H9 (cell line): ENCODE results near the gene NPHP4. TPM values are rescaled to one million over a fixed set of nuclear protein-coding genes. Genes with fewer than 3 reads are reported as not detected.

Experiments
- DNase-seq: peaks from one replicate; pipeline ENCODE4 v3.0.0-alpha.2; 2017
- H2AFZ ChIP-seq: one replicate; pipeline ENCODE4 v1.6.1; 2013; ENCODE audit warnings: mild to moderate bottlenecking, low read length, control low read depth, moderate library complexity
- H2AK5ac ChIP-seq: 2 replicates; pipeline ENCODE4 v1.6.1; 2013; ENCODE audit warnings: low read length, control low read depth, mixed read lengths; ENCODE audit not compliant: insufficient read length
- H2BK120ac ChIP-seq: one replicate; pipeline ENCODE4 v1.6.1; 2013; ENCODE audit warnings: low read depth, mild to moderate bottlenecking, low read length, control low read depth, inconsistent platforms; ENCODE audit not compliant: poor library complexity, severe bottlenecking
- H2BK12ac ChIP-seq: 2 replicates; pipeline ENCODE4 v1.6.1; 2013; ENCODE audit warnings: low read length, control low read depth, mixed read lengths, low read depth; ENCODE audit not compliant: insufficient read length
- H2BK15ac ChIP-seq: 2 replicates; pipeline ENCODE4 v1.6.1; 2013; ENCODE audit warnings: low read depth, low read length, control low read depth
- H2BK20ac ChIP-seq: one replicate; pipeline ENCODE4 v1.6.1; 2013; ENCODE audit warnings: low read depth, mild to moderate bottlenecking, low read length, control low read depth, inconsistent platforms; ENCODE audit not compliant: poor library complexity, severe bottlenecking
- H2BK5ac ChIP-seq: 2 replicates; pipeline ENCODE4 v1.6.1; 2013; ENCODE audit warnings: low read length, control low read depth, mixed read lengths; ENCODE audit not compliant: insufficient read length
- H3K14ac ChIP-seq: 2 replicates; pipeline ENCODE4 v1.6.1; 2013; ENCODE audit warnings: low read length, control low read depth; ENCODE audit not compliant: insufficient read depth
- H3K18ac ChIP-seq: 2 replicates; pipeline ENCODE4 v1.6.1; 2013; ENCODE audit warnings: low read depth, mild to moderate bottlenecking, mixed read lengths, low read length, control low read depth; ENCODE audit not compliant: insufficient read length
- H3K23ac ChIP-seq: 2 replicates; pipeline ENCODE4 v1.6.1; 2013; ENCODE audit warnings: low read length, control low read depth, mixed read lengths, low read depth; ENCODE audit not compliant: insufficient read length
- H3K23me2 ChIP-seq: 2 replicates; pipeline ENCODE4 v1.6.1; 2013; ENCODE audit warnings: low read depth, mild to moderate bottlenecking, mixed read lengths, low read length, control low read depth; ENCODE audit not compliant: insufficient read length, poor library complexity, severe bottlenecking
- H3K27ac ChIP-seq: 2 replicates; pipeline ENCODE4 v1.5.1; 2013; ENCODE audit warnings: low read length, control low read depth, mixed read lengths, low read depth; ENCODE audit not compliant: insufficient read length
- H3K27me3 ChIP-seq: 2 replicates; pipeline ENCODE4 v1.6.1; 2013; ENCODE audit warnings: low read length, control low read depth, inconsistent platforms; ENCODE audit not compliant: insufficient read depth
- H3K4ac ChIP-seq: 2 replicates; pipeline ENCODE4 v1.6.1; 2013; ENCODE audit warnings: low read depth, mild to moderate bottlenecking, control low read depth, inconsistent platforms, low read length, moderate library complexity
- H3K4me1 ChIP-seq: 2 replicates; pipeline ENCODE4 v1.6.1; 2013; ENCODE audit warnings: low read length, control low read depth, inconsistent platforms; ENCODE audit not compliant: insufficient read depth
- H3K4me2 ChIP-seq: 2 replicates; pipeline ENCODE4 v1.6.1; 2013; ENCODE audit warnings: low read length, control low read depth, mixed read lengths; ENCODE audit not compliant: insufficient read length, insufficient read depth
- H3K56ac ChIP-seq: 2 replicates; pipeline ENCODE4 v1.6.1; 2013; ENCODE audit warnings: low read depth, mild to moderate bottlenecking, mixed read lengths, low read length, control low read depth; ENCODE audit not compliant: insufficient read length
- H3K79me1 ChIP-seq: 2 replicates; pipeline ENCODE4 v1.6.1; 2013; ENCODE audit warnings: low read depth, mild to moderate bottlenecking, moderate library complexity, low read length, control low read depth, inconsistent platforms; ENCODE audit not compliant: insufficient read depth, poor library complexity, severe bottlenecking
- H3K79me2 ChIP-seq: 2 replicates; pipeline ENCODE4 v1.6.1; 2013; ENCODE audit warnings: low read length, control low read depth, inconsistent platforms; ENCODE audit not compliant: insufficient read depth
- H3K9ac ChIP-seq: 2 replicates; pipeline ENCODE4 v1.6.1; 2013; ENCODE audit warnings: low read length, control low read depth, mixed read lengths; ENCODE audit not compliant: insufficient read length; ENCODE audit errors: extremely low read depth
- H3K9me3 ChIP-seq: one replicate; pipeline ENCODE4 v1.6.1; 2013; ENCODE audit warnings: low read depth, low read length, inconsistent platforms; ENCODE audit not compliant: control insufficient read depth
- H3T11ph ChIP-seq: one replicate; pipeline ENCODE4 v1.6.1; 2013; ENCODE audit warnings: mild to moderate bottlenecking, low read length, control low read depth, inconsistent platforms
- H4K20me1 ChIP-seq: one replicate; pipeline ENCODE4 v1.6.1; 2013; ENCODE audit not compliant: control insufficient read depth, insufficient read length, insufficient read depth
- H4K5ac ChIP-seq: 2 replicates; pipeline ENCODE4 v1.6.1; 2013; ENCODE audit warnings: low read depth, mild to moderate bottlenecking, mixed read lengths, low read length, control low read depth; ENCODE audit not compliant: insufficient read length
- H4K8ac ChIP-seq: replicated peaks from 2 replicates; pipeline ENCODE4 v1.6.1; 2013; ENCODE audit warnings: low read length, control low read depth, mixed read lengths, low read depth; ENCODE audit not compliant: insufficient read length
- H4K91ac ChIP-seq: 2 replicates; pipeline ENCODE4 v1.6.1; 2013; ENCODE audit warnings: low read depth, mild to moderate bottlenecking, moderate library complexity, mixed read lengths, low read length, control low read depth; ENCODE audit not compliant: insufficient read length
- H3K27ac Mint-ChIP-seq, 3 experiments: 2 replicates in 2 of 3; 3 replicates in 1 of 3; pipeline ENCODE4 v1.8.0; 2020 to 2021; ENCODE audit warnings: mixed read lengths in 3 of 3, mild to moderate bottlenecking in 1 of 3, moderate library complexity in 1 of 3
- H3K27me3 Mint-ChIP-seq: 2 replicates; pipeline ENCODE4 v1.8.0; 2021; ENCODE audit warnings: low read depth, mild to moderate bottlenecking, moderate library complexity, mixed read lengths
- H3K36me3 Mint-ChIP-seq, 3 experiments: 2 replicates in 2 of 3; 3 replicates in 1 of 3; pipeline ENCODE4 v1.8.0; 2020 to 2021; ENCODE audit warnings: low read depth in 3 of 3, mixed read lengths in 3 of 3; ENCODE audit not compliant: insufficient read depth in 1 of 3
- H3K4me1 Mint-ChIP-seq, 2 experiments: 2 replicates each; pipeline ENCODE4 v1.8.0; 2020; ENCODE audit warnings: mixed read lengths in 2 of 2
- H3K4me3 Mint-ChIP-seq, 2 experiments: 2 replicates in 1 of 2; 3 replicates in 1 of 2; pipeline ENCODE4 v1.8.0; 2020 to 2021; ENCODE audit warnings: mild to moderate bottlenecking in 2 of 2, mixed read lengths in 2 of 2, moderate library complexity in 1 of 2
- H3K9me3 Mint-ChIP-seq, 2 experiments: 2 replicates in 1 of 2; 3 replicates in 1 of 2; pipeline ENCODE4 v1.8.0; 2020; ENCODE audit warnings: mild to moderate bottlenecking in 2 of 2, mixed read lengths in 2 of 2, moderate library complexity in 1 of 2
- WGBS: extraction: QIAGEN DNeasy Blood & Tissue Kit; methylation state at CpG from one replicate; pipeline ENCODE4 v1.1.7; 2013; ENCODE audit warnings: missing lambda C conversion rate, low lambda C conversion rate, mixed read lengths; ENCODE audit not compliant: insufficient read length; ENCODE audit errors: extremely low coverage; 5-methylcytosine and 5-hydroxymethylcytosine counted together
- total RNA-seq: library from RNA; stranded (reverse); gene quantifications from 2 replicates; pipeline ENCODE4 v1.2.1, GENCODE V29; 2021
- TF ChIP-seq, protein P1 (sequence below): fragments of 200-600 bp; sonication (generic); conservative IDR thresholded peaks from 3 replicates; pipeline ENCODE4 v1.8.0; 2021; ENCODE audit warnings: antibody characterized with exemption, mild to moderate bottlenecking

Gene NPHP4
- total RNA-seq, 1 experiment from 2014 or later = 17.6 TPM

DNA sequence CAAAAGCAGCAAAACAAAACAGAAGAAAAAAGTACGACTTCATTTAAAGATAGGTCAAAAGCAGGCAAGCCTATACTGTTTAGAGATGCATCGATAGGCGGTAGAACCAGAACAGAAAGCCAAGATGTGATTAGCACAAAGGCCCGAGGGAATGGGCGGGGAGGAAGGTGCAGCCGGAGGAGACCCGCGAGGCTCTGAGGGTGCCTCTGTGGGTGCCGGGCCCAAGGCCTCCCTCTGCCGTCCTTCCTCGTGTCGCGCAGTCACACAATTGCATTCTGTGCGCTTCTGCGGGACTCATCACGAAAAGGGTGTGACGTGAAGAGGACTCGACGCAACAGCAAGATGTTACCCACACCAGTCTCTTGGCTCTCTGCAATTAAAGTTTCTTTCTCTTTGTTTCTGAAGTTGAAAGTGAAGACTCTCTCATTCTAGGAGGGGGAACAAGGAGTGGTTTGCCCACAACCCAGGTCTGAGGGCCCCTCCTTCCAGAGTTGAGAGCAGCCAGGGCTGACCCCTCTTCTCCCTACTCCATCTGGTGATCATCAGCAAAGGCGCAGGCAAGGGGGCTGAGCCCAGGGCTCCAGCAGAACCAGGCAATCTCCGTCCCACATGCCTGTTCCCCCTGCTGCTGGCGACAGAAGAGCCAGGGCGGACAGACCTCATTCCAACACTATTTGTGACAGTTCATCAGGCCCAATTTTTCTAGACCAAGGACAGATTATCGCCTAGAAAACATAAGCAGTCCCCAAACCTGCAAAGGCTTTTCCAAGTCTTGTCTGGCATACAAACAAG, 41.0 kb downstream of the NPHP4 start:
- H3T11ph ChIP-seq = no peak overlapping the region
- Mint-ChIP-seq H3K4me3 (no peak overlapping the region), H3K4me1 (no peaks in the 10 kb centered on the region), H3K36me3 (peaks cover 17 to 34% (median 19%) of the 10 kb centered on the region in 3 experiments; a peak in 6 of 7 replicates), H3K27ac (0 out of 7 replicates have a peak overlapping the region, but pooled peaks of 1 of the 3 experiments have one; percentile 39), H3K9me3 (no peaks in the 10 kb centered on the region), H3K27me3 (no peaks in the 10 kb centered on the region)
- H3K18ac ChIP-seq = no peak overlapping the region
- no peak overlapping the region for H2AFZ ChIP-seq
- no peak overlapping the region for H2BK5ac ChIP-seq
- H4K8ac ChIP-seq = no peak overlapping the region
- no peaks in the 10 kb centered on the region for H3K9me3 ChIP-seq
- H2BK12ac ChIP-seq = no peak overlapping the region
- no peak overlapping the region for H4K5ac ChIP-seq
- TF ChIP-seq, protein P1, sequence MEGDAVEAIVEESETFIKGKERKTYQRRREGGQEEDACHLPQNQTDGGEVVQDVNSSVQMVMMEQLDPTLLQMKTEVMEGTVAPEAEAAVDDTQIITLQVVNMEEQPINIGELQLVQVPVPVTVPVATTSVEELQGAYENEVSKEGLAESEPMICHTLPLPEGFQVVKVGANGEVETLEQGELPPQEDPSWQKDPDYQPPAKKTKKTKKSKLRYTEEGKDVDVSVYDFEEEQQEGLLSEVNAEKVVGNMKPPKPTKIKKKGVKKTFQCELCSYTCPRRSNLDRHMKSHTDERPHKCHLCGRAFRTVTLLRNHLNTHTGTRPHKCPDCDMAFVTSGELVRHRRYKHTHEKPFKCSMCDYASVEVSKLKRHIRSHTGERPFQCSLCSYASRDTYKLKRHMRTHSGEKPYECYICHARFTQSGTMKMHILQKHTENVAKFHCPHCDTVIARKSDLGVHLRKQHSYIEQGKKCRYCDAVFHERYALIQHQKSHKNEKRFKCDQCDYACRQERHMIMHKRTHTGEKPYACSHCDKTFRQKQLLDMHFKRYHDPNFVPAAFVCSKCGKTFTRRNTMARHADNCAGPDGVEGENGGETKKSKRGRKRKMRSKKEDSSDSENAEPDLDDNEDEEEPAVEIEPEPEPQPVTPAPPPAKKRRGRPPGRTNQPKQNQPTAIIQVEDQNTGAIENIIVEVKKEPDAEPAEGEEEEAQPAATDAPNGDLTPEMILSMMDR = no peak
- H3K79me2 ChIP-seq = no peaks in the 10 kb centered on the region
- no peaks in the 10 kb centered on the region for H3K79me1 ChIP-seq
- no peaks in the 10 kb centered on the region for H4K20me1 ChIP-seq
- H3K4me2 ChIP-seq = no peak overlapping the region
- H3K27me3 ChIP-seq = no peaks in the 10 kb centered on the region
- no peak overlapping the region for H3K56ac ChIP-seq
- H3K27ac ChIP-seq = no peak overlapping the region
- no CpG with 5 or more reads among the region's 24 CpGs for WGBS
- H3K9ac ChIP-seq = no peak overlapping the region
- peaks cover 4% of the 10 kb centered on the region for H3K23me2 ChIP-seq
- H3K14ac ChIP-seq = no peak overlapping the region
- H2AK5ac ChIP-seq = no peak overlapping the region
- H2BK120ac ChIP-seq = no peak overlapping the region
- H3K23ac ChIP-seq = no peak overlapping the region
- H4K91ac ChIP-seq = no peak overlapping the region
- H3K4ac ChIP-seq = no peak overlapping the region
- no peak overlapping the region for H2BK20ac ChIP-seq
- no peak overlapping the region for H2BK15ac ChIP-seq
- no peaks in the 10 kb centered on the region for H3K4me1 ChIP-seq
- DNase-seq = peak; percentile 16
